GM10266 (cell line): ENCODE data around the gene TNS1.

ENCODE experiments used
- DNase-seq: peaks from one replicate; pipeline ENCODE4 v3.0.0; 2012; ENCODE audit errors: extremely low spot score
- CTCF ChIP-seq: IDR thresholded peaks from 2 replicates; pipeline ENCODE4 v1.5.1; 2012; ENCODE audit warnings: mild to moderate bottlenecking, low read depth; ENCODE audit not compliant: control insufficient read depth, insufficient read depth; ENCODE audit errors: missing control alignments

Gene TNS1

GRCh38 chr2:218002143-218002844, 501 bp downstream of the TNS1 start:
- no peak for TF ChIP-seq CTCF
- no peak for DNase-seq

- no peak for DNase-seq
- TF ChIP-seq CTCF, result no peak
Measured at GRCh38 chr2:218001629-218002028, 1.2 kb downstream of the TNS1 start.

GRCh38 chr2:218000136-218000535, 2.7 kb downstream of the TNS1 start:
- no peak for DNase-seq
- TF ChIP-seq CTCF, result no peak

GRCh38 chr2:217999595-217999959, 3.2 kb downstream of the TNS1 start:
- DNase-seq, result no peak
- no peak for TF ChIP-seq CTCF

- no peak for DNase-seq
- TF ChIP-seq CTCF, result no peak
Measured at GRCh38 chr2:217998926-217999594, 3.7 kb downstream of the TNS1 start.

- DNase-seq, result no peak
- no peak for TF ChIP-seq CTCF
Measured at GRCh38 chr2:217997510-217997909, 5.3 kb downstream of the TNS1 start.

- TF ChIP-seq CTCF, result no peak
- DNase-seq, result no peak
Measured at GRCh38 chr2:217996361-217996760, 6.4 kb downstream of the TNS1 start.
